ENCODE data around the gene RFX7. TPM values are rescaled to one million over a fixed set of nuclear protein-coding genes. Genes with fewer than 3 reads are reported as not detected.
A peak's percentile ranks its signal among the peaks of the same experiment; 100 is the strongest.
"Not testable (repeated sequence)": the region's sequence is repeated elsewhere in the genome, so short reads cannot be mapped to it uniquely, and the experiment has no call there.

Gene RFX7
- polyA plus RNA-seq, 1 donor from 2014 or later, result 3.4 TPM

- Mint-ChIP-seq H3K36me3 (peaks cover 7% of the 10 kb centered on the region), H3K27me3 (no peaks in the 10 kb centered on the region), H3K4me3 (no peak overlapping the region), H3K4me1 (peaks cover 16 to 43% (median 22%) of the 10 kb centered on the region in 3 donors), H3K27ac (no peak overlapping the region), H3K9me3 (peaks cover 0 to 14% (median 6%) of the 10 kb centered on the region in 3 donors)
These were observed 86.8 kb downstream of the RFX7 start for GRCh38 chr15:56156877-56157276.

DNA sequence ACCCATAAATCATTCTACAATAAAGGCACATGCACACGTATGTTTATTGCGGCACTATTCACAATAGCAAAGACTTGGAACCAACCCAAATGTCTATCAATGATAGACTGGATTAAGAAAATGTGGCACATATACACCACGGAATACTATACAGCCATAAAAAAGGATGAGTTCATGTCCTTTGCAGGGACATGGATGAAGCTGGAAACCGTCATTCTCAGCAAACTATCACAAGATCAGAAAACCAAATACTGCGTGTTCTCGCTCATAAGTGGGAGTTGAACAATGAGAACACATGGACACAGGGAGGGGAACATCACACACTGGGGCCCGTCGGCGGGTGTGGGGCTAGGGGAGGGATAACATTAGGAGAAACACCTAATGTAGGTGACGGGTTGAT lies 88.4 kb downstream of the RFX7 start:
- not testable (repeated sequence) for H3K27me3 Mint-ChIP-seq, H3K4me3 Mint-ChIP-seq, H3K27ac Mint-ChIP-seq, H3K36me3 Mint-ChIP-seq
- Mint-ChIP-seq H3K4me1 (peaks cover 17 to 37% (median 27%) of the 10 kb centered on the region in 3 donors), H3K9me3 (peaks cover 0 to 14% (median 6%) of the 10 kb centered on the region in 3 donors)

GRCh38 chr15:56154768-56155167 lies 88.9 kb downstream of the RFX7 start:
- Mint-ChIP-seq H3K9me3 (peaks cover 0 to 14% (median 6%) of the 10 kb centered on the region in 3 donors), H3K4me1 (peaks cover 17 to 34% (median 27%) of the 10 kb centered on the region in 3 donors)
- not testable (repeated sequence) for H3K27me3 Mint-ChIP-seq, H3K27ac Mint-ChIP-seq, H3K36me3 Mint-ChIP-seq, H3K4me3 Mint-ChIP-seq

- H3K4me1 Mint-ChIP-seq, result peaks cover 22 to 43% (median 42%) of the 10 kb centered on the region in 3 donors
These were observed 93.5 kb downstream of the RFX7 start for GRCh38 chr15:56150204-56150603.

DNA sequence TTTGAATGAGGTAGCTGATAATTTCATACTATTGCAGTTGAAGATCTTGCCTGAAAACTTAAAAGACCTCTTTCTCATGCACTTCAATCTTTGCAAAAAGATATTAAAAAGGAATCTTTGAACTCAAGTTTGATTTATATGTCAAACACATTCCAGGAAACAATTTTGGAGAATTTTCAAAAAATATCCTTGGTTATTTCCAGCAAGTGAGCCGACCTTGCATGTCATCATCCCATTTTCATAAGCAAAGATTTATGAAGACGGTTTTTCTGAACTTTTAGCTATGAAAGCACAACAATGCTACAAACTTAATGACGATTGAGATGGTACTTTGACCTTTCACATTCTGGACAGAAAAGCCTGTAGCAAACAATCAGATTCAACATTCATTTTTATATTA lies 95.6 kb downstream of the RFX7 start:
- H3K4me1 Mint-ChIP-seq, result peaks cover 17 to 33% (median 32%) of the 10 kb centered on the region in 3 donors
- H3K27me3 Mint-ChIP-seq, result no peaks in the 10 kb centered on the region
- H3K27ac Mint-ChIP-seq, result no peak overlapping the region
- peaks cover 0 to 4% (median 0%) of the 10 kb centered on the region in 3 donors for H3K9me3 Mint-ChIP-seq
- peaks cover 12% of the 10 kb centered on the region for H3K36me3 Mint-ChIP-seq
- no peak overlapping the region for H3K4me3 Mint-ChIP-seq

More at GRCh38 chr15:56150204-56150603, 93.5 kb downstream of the RFX7 start:
- Mint-ChIP-seq H3K9me3 (peaks cover 0 to 12% (median 10%) of the 10 kb centered on the region in 3 donors), H3K27me3 (no peaks in the 10 kb centered on the region), H3K27ac (no peak overlapping the region), H3K4me3 (no peak overlapping the region), H3K36me3 (peaks cover 19% of the 10 kb centered on the region)

GRCh38 chr15:56146756-56147155 lies 96.9 kb downstream of the RFX7 start:
- peaks cover 8 to 23% (median 21%) of the 10 kb centered on the region in 3 donors for H3K4me1 Mint-ChIP-seq
- no peaks in the 10 kb centered on the region for H3K27me3 Mint-ChIP-seq
- peaks cover 0 to 4% (median 2%) of the 10 kb centered on the region in 3 donors for H3K9me3 Mint-ChIP-seq
- peaks cover 19% of the 10 kb centered on the region for H3K36me3 Mint-ChIP-seq
- H3K4me3 Mint-ChIP-seq, result no peak overlapping the region
- H3K27ac Mint-ChIP-seq, result no peak overlapping the region

GRCh38 chr15:56128081-56128480 lies 115.6 kb downstream of the RFX7 start:
- H3K27ac Mint-ChIP-seq, result no peak overlapping the region

GRCh38 chr15:56126409-56126808 lies 117.3 kb downstream of the RFX7 start:
- H3K36me3 Mint-ChIP-seq, result peaks cover 56% of the 10 kb centered on the region
- H3K27ac Mint-ChIP-seq, result no peak overlapping the region
- no peak overlapping the region for H3K4me3 Mint-ChIP-seq
- peaks cover 12 to 42% (median 29%) of the 10 kb centered on the region in 3 donors for H3K9me3 Mint-ChIP-seq
- peaks cover 1 to 5% (median 3%) of the 10 kb centered on the region in 3 donors for H3K4me1 Mint-ChIP-seq
- no peaks in the 10 kb centered on the region for H3K27me3 Mint-ChIP-seq

More at GRCh38 chr15:56128081-56128480, 115.6 kb downstream of the RFX7 start:
- Mint-ChIP-seq H3K9me3 (peaks cover 12 to 35% (median 28%) of the 10 kb centered on the region in 3 donors), H3K36me3 (peaks cover 47% of the 10 kb centered on the region), H3K4me1 (peaks cover 1 to 5% (median 2%) of the 10 kb centered on the region in 3 donors), H3K27me3 (no peaks in the 10 kb centered on the region), H3K4me3 (peak overlapping the region in 1 of 4 donors; percentile 39)

- H3K4me3 Mint-ChIP-seq, result no peak overlapping the region
- no peak overlapping the region for H3K27ac Mint-ChIP-seq
- peaks cover 12 to 41% (median 34%) of the 10 kb centered on the region in 3 donors for H3K9me3 Mint-ChIP-seq
- H3K27me3 Mint-ChIP-seq, result no peaks in the 10 kb centered on the region
- H3K4me1 Mint-ChIP-seq, result peaks cover 1 to 5% (median 2%) of the 10 kb centered on the region in 3 donors
- peaks cover 47% of the 10 kb centered on the region for H3K36me3 Mint-ChIP-seq
These were observed 119.3 kb downstream of the RFX7 start for GRCh38 chr15:56124391-56124790.

GRCh38 chr15:56105855-56106254 lies 137.8 kb downstream of the RFX7 start:
- Mint-ChIP-seq H3K27ac (no peak overlapping the region), H3K27me3 (no peaks in the 10 kb centered on the region), H3K4me3 (no peak overlapping the region), H3K4me1 (peaks cover 0 to 8% (median 1%) of the 10 kb centered on the region in 3 donors), H3K36me3 (peaks cover 13% of the 10 kb centered on the region), H3K9me3 (no peaks in the 10 kb centered on the region)

GRCh38 chr15:56102441-56102840 lies 141.2 kb downstream of the RFX7 start:
- H3K36me3 Mint-ChIP-seq, result peaks cover 8% of the 10 kb centered on the region
- no peaks in the 10 kb centered on the region for H3K27me3 Mint-ChIP-seq
- no peaks in the 10 kb centered on the region for H3K9me3 Mint-ChIP-seq
- H3K4me3 Mint-ChIP-seq, result no peak overlapping the region
- no peak overlapping the region for H3K27ac Mint-ChIP-seq
- peaks cover 0 to 1% (median 0%) of the 10 kb centered on the region in 3 donors for H3K4me1 Mint-ChIP-seq

GRCh38 chr15:56099311-56099710 lies 144.4 kb downstream of the RFX7 start:
- Mint-ChIP-seq H3K4me1 (no peaks in the 10 kb centered on the region), H3K4me3 (no peak overlapping the region), H3K36me3 (peaks cover 16% of the 10 kb centered on the region), H3K27me3 (no peaks in the 10 kb centered on the region), H3K27ac (peak overlapping the region in 1 of 3 donors; percentile 47), H3K9me3 (no peaks in the 10 kb centered on the region)

DNA sequence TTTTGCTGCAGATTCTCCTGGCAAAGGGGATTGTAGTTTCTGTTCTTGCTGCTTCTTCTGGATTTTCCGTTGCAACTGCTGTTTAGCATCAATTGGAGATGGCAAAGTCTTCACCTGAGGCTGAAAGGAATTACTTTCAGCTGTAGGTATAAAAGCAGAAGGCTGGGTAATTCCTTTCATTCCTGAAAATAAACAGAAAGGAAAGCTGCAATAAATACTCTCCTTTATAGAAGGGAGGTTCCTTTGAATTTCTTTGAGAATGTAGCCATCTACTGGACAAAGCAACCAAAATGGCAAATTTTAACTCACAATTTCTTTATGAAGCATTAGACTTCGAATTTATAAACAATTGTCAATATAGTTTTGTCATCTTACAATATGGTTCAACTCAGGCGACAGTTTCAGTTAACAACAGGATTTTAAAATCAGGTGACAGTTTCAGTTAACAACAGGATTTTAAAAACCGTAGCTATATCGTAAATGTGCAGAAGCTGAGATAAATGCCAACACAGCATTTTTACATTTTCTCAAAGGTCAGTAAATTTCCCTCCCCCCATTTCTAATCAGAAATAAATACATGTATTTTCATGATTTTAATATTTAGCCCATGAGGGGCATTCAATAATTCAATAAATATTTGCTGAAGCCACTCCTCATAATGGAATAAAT lies 145.3 kb downstream of the RFX7 start:
- no peak overlapping the region for H3K4me3 Mint-ChIP-seq
- no peaks in the 10 kb centered on the region for H3K27me3 Mint-ChIP-seq
- no peak overlapping the region for H3K27ac Mint-ChIP-seq

GRCh38 chr15:56095406-56095805 lies 148.3 kb downstream of the RFX7 start:
- peaks cover 14% of the 10 kb centered on the region for H3K36me3 Mint-ChIP-seq

More for the DNA sequence above, 145.3 kb downstream of the RFX7 start:
- Mint-ChIP-seq H3K4me1 (no peaks in the 10 kb centered on the region), H3K9me3 (no peaks in the 10 kb centered on the region), H3K36me3 (peaks cover 16% of the 10 kb centered on the region)

GRCh38 chr15:56094171-56094570 lies 149.5 kb downstream of the RFX7 start:
- peaks cover 0 to 1% (median 0%) of the 10 kb centered on the region in 3 donors for H3K4me1 Mint-ChIP-seq
- H3K27ac Mint-ChIP-seq, result no peak overlapping the region
- H3K9me3 Mint-ChIP-seq, result peaks cover 0 to 5% (median 0%) of the 10 kb centered on the region in 3 donors
- H3K4me3 Mint-ChIP-seq, result peak overlapping the region in 1 of 4 donors; percentile 54
- peaks cover 14% of the 10 kb centered on the region for H3K36me3 Mint-ChIP-seq
- no peaks in the 10 kb centered on the region for H3K27me3 Mint-ChIP-seq

More at GRCh38 chr15:56095406-56095805, 148.3 kb downstream of the RFX7 start:
- Mint-ChIP-seq H3K4me3 (no peak overlapping the region), H3K27ac (no peak overlapping the region), H3K9me3 (no peaks in the 10 kb centered on the region), H3K4me1 (no peaks in the 10 kb centered on the region), H3K27me3 (no peaks in the 10 kb centered on the region)

GRCh38 chr15:56088389-56088788 lies 155.3 kb downstream of the RFX7 start:
- Mint-ChIP-seq H3K27me3 (no peaks in the 10 kb centered on the region), H3K27ac (no peak overlapping the region), H3K36me3 (no peaks in the 10 kb centered on the region), H3K4me3 (no peak overlapping the region), H3K4me1 (peaks cover 0 to 6% (median 6%) of the 10 kb centered on the region in 3 donors), H3K9me3 (peaks cover 0 to 17% (median 3%) of the 10 kb centered on the region in 3 donors)

All from IgD-negative memory B cell (primary cell).